MM.1S (cell line): ENCODE data around the gene CFAP74.

Experiments used
- DNase-seq: peaks from one replicate; pipeline ENCODE4 v3.0.0-alpha.2; 2015
- H2AFZ ChIP-seq: fragments of 300-600 bp; sonication (generic); 2 replicates; pipeline ENCODE4 v1.6.0; 2016; ENCODE audit warnings: antibody characterized with exemption, low read length
- H3F3A ChIP-seq: fragments of 300-600 bp; sonication (generic); 2 replicates; pipeline ENCODE4 v1.6.1; 2016; ENCODE audit warnings: mild to moderate bottlenecking, antibody characterized with exemption, low read length, moderate library complexity, mixed read lengths; ENCODE audit not compliant: insufficient read depth
- H3K27ac ChIP-seq: fragments of 300-600 bp; sonication (generic); 2 replicates; pipeline ENCODE4 v1.5.1; 2016; ENCODE audit warnings: mild to moderate bottlenecking, low read length
- H3K27me3 ChIP-seq: fragments of 300-600 bp; sonication (generic); replicated peaks from 2 replicates; pipeline ENCODE4 v1.6.0; 2016; ENCODE audit warnings: low read length; ENCODE audit not compliant: insufficient read depth
- H3K36me3 ChIP-seq: fragments of 300-600 bp; sonication (generic); replicated peaks from 2 replicates; pipeline ENCODE4 v1.6.1; 2016; ENCODE audit warnings: mild to moderate bottlenecking, low read length, mixed read lengths; ENCODE audit not compliant: insufficient read depth
- H3K4me1 ChIP-seq: fragments of 300-600 bp; sonication (generic); 2 replicates; pipeline ENCODE4 v1.6.1; 2016; ENCODE audit warnings: low read length, mixed read lengths
- H3K4me2 ChIP-seq: fragments of 300-600 bp; sonication (generic); 2 replicates; pipeline ENCODE4 v1.6.0; 2016; ENCODE audit warnings: low read depth, low read length
- H3K4me3 ChIP-seq: fragments of 300-600 bp; sonication (generic); 2 replicates; pipeline ENCODE4 v1.5.1; 2016; ENCODE audit warnings: low read length, mixed read lengths
- H3K79me2 ChIP-seq: fragments of 300-600 bp; sonication (generic); 2 replicates; pipeline ENCODE4 v1.6.1; 2016; ENCODE audit warnings: mixed run types, low read length, mixed read lengths
- H3K9ac ChIP-seq: fragments of 300-600 bp; sonication (generic); 2 replicates; pipeline ENCODE4 v1.6.1; 2016; ENCODE audit warnings: low read length, mixed read lengths
- H3K9me2 ChIP-seq: fragments of 300-600 bp; sonication (generic); replicated peaks from 2 replicates; pipeline ENCODE4 v1.6.1; 2016; ENCODE audit warnings: mild to moderate bottlenecking, low read length, mixed read lengths; ENCODE audit not compliant: insufficient read depth
- H3K9me3 ChIP-seq: fragments of 300-600 bp; sonication (generic); replicated peaks from 2 replicates; pipeline ENCODE4 v1.6.1; 2016; ENCODE audit warnings: mild to moderate bottlenecking, low read length, mixed read lengths; ENCODE audit not compliant: insufficient read depth
- H4K20me1 ChIP-seq: fragments of 300-600 bp; sonication (generic); 2 replicates; pipeline ENCODE4 v1.6.1; 2016; ENCODE audit warnings: mild to moderate bottlenecking, low read length, moderate library complexity, mixed read lengths; ENCODE audit not compliant: insufficient read depth
- CTCF ChIP-seq: fragments of 300-600 bp; sonication (generic); IDR thresholded peaks from 2 replicates; pipeline ENCODE4 v1.5.1; 2016; ENCODE audit warnings: antibody characterized with exemption, low read length, mixed read lengths
- EZH2 ChIP-seq: fragments of 300-600 bp; sonication (generic); optimal IDR thresholded peaks from 2 replicates; pipeline ENCODE3; 2017; ENCODE audit warnings: low read depth, mild to moderate bottlenecking, antibody characterized with exemption, low read length, mixed read lengths
- EZH2phosphoT487 ChIP-seq: fragments of 300-600 bp; sonication (generic); IDR thresholded peaks from 2 replicates; pipeline ENCODE4 v1.6.1; 2018; ENCODE audit warnings: antibody characterized with exemption, low read length

CFAP74 gene

GRCh38 chr1:2029561-2029960 lies 26.0 kb upstream of the CFAP74 start:
- Histone ChIP-seq H2AFZ (no peak overlapping the region), H3F3A (no peaks in the 10 kb centered on the region), H3K36me3 (no peaks in the 10 kb centered on the region), H3K9ac (no peak overlapping the region), H3K9me3 (no peaks in the 10 kb centered on the region), H3K79me2 (no peaks in the 10 kb centered on the region), H3K4me1 (no peaks in the 10 kb centered on the region), H3K4me3 (no peak overlapping the region), H3K9me2 (no peaks in the 10 kb centered on the region), H3K27ac (no peak overlapping the region), H4K20me1 (no peaks in the 10 kb centered on the region), H3K4me2 (no peak overlapping the region), H3K27me3 (peaks cover 99% of the 10 kb centered on the region)
- TF ChIP-seq EZH2 (no peak), EZH2phosphoT487 (no peak), CTCF (no peak)
- no peak for DNase-seq

- Histone ChIP-seq H3K27ac (no peak overlapping the region), H3K4me2 (no peak overlapping the region), H3F3A (no peaks in the 10 kb centered on the region), H4K20me1 (no peaks in the 10 kb centered on the region), H3K79me2 (no peaks in the 10 kb centered on the region), H3K27me3 (peaks cover 100% of the 10 kb centered on the region), H3K36me3 (no peaks in the 10 kb centered on the region), H3K4me3 (no peak overlapping the region), H3K9me3 (no peaks in the 10 kb centered on the region), H2AFZ (no peak overlapping the region), H3K4me1 (no peaks in the 10 kb centered on the region), H3K9ac (no peak overlapping the region), H3K9me2 (no peaks in the 10 kb centered on the region)
- TF ChIP-seq CTCF = no peak
- DNase-seq = no peak
Measured at GRCh38 chr1:2028870-2029560, 25.4 kb upstream of the CFAP74 start.

- no peaks in the 10 kb centered on the region for H3F3A ChIP-seq
- no peak for DNase-seq
- no peaks in the 10 kb centered on the region for H4K20me1 ChIP-seq
- no peaks in the 10 kb centered on the region for H3K36me3 ChIP-seq
- H3K79me2 ChIP-seq = no peaks in the 10 kb centered on the region
- H3K9me2 ChIP-seq = no peaks in the 10 kb centered on the region
- TF ChIP-seq CTCF (no peak), EZH2phosphoT487 (no peak), EZH2 (no peak)
- no peak overlapping the region for H3K9ac ChIP-seq
- no peaks in the 10 kb centered on the region for H3K9me3 ChIP-seq
- H2AFZ ChIP-seq = no peak overlapping the region
- peaks cover 100% of the 10 kb centered on the region for H3K27me3 ChIP-seq
- no peak overlapping the region for H3K27ac ChIP-seq
- H3K4me2 ChIP-seq = no peak overlapping the region
- H3K4me3 ChIP-seq = no peak overlapping the region
- no peaks in the 10 kb centered on the region for H3K4me1 ChIP-seq
Measured at GRCh38 chr1:2027961-2028583, 24.5 kb upstream of the CFAP74 start.
